Liver (tissue), 9 donors: ENCODE data around the gene GLT1D1. TPM values are rescaled to one million over a fixed set of nuclear protein-coding genes. Genes with fewer than 3 reads are reported as not detected.
A peak's percentile ranks its signal among the peaks of the same experiment; 100 is the strongest.

Source experiments
- DNase-seq: peaks from one replicate; pipeline ENCODE4 v3.0.0-alpha.2; 2017; ENCODE audit warnings: low spot score
- H3K27ac ChIP-seq, 2 donors: one replicate each; pipeline ENCODE4 v1.7.0; 2013; ENCODE audit warnings: inconsistent platforms in 2 of 2, low read length in 2 of 2, control low read depth in 1 of 2, low read depth in 1 of 2, mild to moderate bottlenecking in 1 of 2
- H3K27me3 ChIP-seq, 4 donors: one replicate each; pipeline versions ENCODE4 v1.6.1 to v1.7.0; 2013; ENCODE audit warnings: low read length in 3 of 4, inconsistent platforms in 1 of 4, mild to moderate bottlenecking in 1 of 4, moderate library complexity in 1 of 4; ENCODE audit not compliant: control insufficient read depth in 4 of 4, insufficient read depth in 4 of 4
- H3K36me3 ChIP-seq, 4 donors: one replicate each; pipeline versions ENCODE4 v1.6.1 to v1.7.0; 2013; ENCODE audit warnings: low read length in 3 of 4, mild to moderate bottlenecking in 3 of 4, low read depth in 1 of 4, moderate library complexity in 1 of 4; ENCODE audit not compliant: control insufficient read depth in 4 of 4, insufficient read depth in 3 of 4
- H3K4me1 ChIP-seq, 4 donors: one replicate each; pipeline versions ENCODE4 v1.6.1 to v1.7.0; 2013; ENCODE audit warnings: low read length in 3 of 4, mild to moderate bottlenecking in 3 of 4, moderate library complexity in 1 of 4; ENCODE audit not compliant: control insufficient read depth in 4 of 4, insufficient read depth in 4 of 4
- H3K4me3 ChIP-seq, 3 donors: one replicate each; pipeline versions ENCODE4 v1.6.1 to v1.7.0; 2013; ENCODE audit warnings: low read length in 3 of 3, control low read depth in 1 of 3, low read depth in 1 of 3, mild to moderate bottlenecking in 1 of 3
- H3K9ac ChIP-seq, 2 donors: one replicate each; pipeline ENCODE4 v1.7.0; 2013; ENCODE audit warnings: low read length in 2 of 2, mild to moderate bottlenecking in 2 of 2, moderate library complexity in 2 of 2, control low read depth in 1 of 2, low read depth in 1 of 2
- H3K9me3 ChIP-seq, 4 donors: one replicate each; pipeline versions ENCODE4 v1.6.1 to v1.7.0; 2013; ENCODE audit warnings: low read length in 3 of 4; ENCODE audit not compliant: control insufficient read depth in 4 of 4
- EGR1 ChIP-seq, 2 donors: IDR thresholded peaks; 2 replicates each; pipeline ENCODE4 v1.6.1; 2016 to 2018; ENCODE audit warnings: antibody characterized with exemption in 2 of 2, low read depth in 2 of 2
- FOXA1 ChIP-seq: IDR thresholded peaks from 2 replicates; pipeline ENCODE4 v1.6.1; 2016; ENCODE audit warnings: antibody characterized with exemption
- FOXA2 ChIP-seq: IDR thresholded peaks from 2 replicates; pipeline ENCODE4 v1.6.1; 2016; ENCODE audit warnings: antibody characterized with exemption
- GABPA ChIP-seq, 2 donors: IDR thresholded peaks in 1 of 2; conservative IDR thresholded peaks in 1 of 2; 2 replicates each; pipeline ENCODE4 v1.6.1; 2016; ENCODE audit warnings: antibody characterized with exemption in 2 of 2, mild to moderate bottlenecking in 1 of 2, moderate library complexity in 1 of 2
- HNF4A ChIP-seq, 2 donors: conservative IDR thresholded peaks; 2 replicates each; pipeline ENCODE4 v1.6.1; 2016; ENCODE audit warnings: antibody characterized with exemption in 2 of 2, mild to moderate bottlenecking in 2 of 2
- HNF4G ChIP-seq: IDR thresholded peaks from 2 replicates; pipeline ENCODE4 v1.6.1; 2016; ENCODE audit warnings: antibody characterized with exemption
- JUND ChIP-seq, 2 donors: IDR thresholded peaks; 2 replicates each; pipeline ENCODE4 v1.6.1; 2016; ENCODE audit warnings: antibody characterized with exemption in 2 of 2
- NR2F2 ChIP-seq: IDR thresholded peaks from 2 replicates; pipeline ENCODE4 v1.6.1; 2016; ENCODE audit warnings: antibody characterized with exemption
- RAD21 ChIP-seq, 2 donors: IDR thresholded peaks; 2 replicates each; pipeline ENCODE4 v1.6.1; 2016; ENCODE audit warnings: antibody characterized with exemption in 2 of 2, mild to moderate bottlenecking in 2 of 2
- RXRA ChIP-seq, 2 donors: IDR thresholded peaks; 2 replicates each; pipeline ENCODE4 v1.6.1; 2017 to 2018; ENCODE audit warnings: antibody characterized with exemption in 2 of 2, mild to moderate bottlenecking in 1 of 2
- SP1 ChIP-seq: IDR thresholded peaks from 2 replicates; pipeline ENCODE4 v1.6.1; 2018; ENCODE audit warnings: antibody characterized with exemption, mild to moderate bottlenecking
- TAF1 ChIP-seq: conservative IDR thresholded peaks from 2 replicates; pipeline ENCODE4 v1.6.1; 2016; ENCODE audit warnings: antibody characterized with exemption, mild to moderate bottlenecking
- YY1 ChIP-seq: IDR thresholded peaks from 2 replicates; pipeline ENCODE4 v1.6.1; 2016; ENCODE audit warnings: antibody characterized with exemption, mild to moderate bottlenecking
- WGBS: extraction: QIAGEN DNeasy Blood & Tissue Kit; methylation state at CpG from one replicate; pipeline ENCODE4 v1.1.7; 2013; 5-methylcytosine and 5-hydroxymethylcytosine counted together
- polyA plus RNA-seq, 2 donors: library from polyadenylated mRNA; stranded (reverse) in 1 of 2; unstranded in 1 of 2; fragments of 200-250 nt in 1 of 2; fragments of >200 nt in 1 of 2; fragmentation: Nextera tagmentation in 1 of 2; extraction: Ambion mirVana in 1 of 2; gene quantifications; one replicate each; pipeline versions ENCODE4 v1.2.1 to v1.2.3, GENCODE V29; 2013 to 2015
- total RNA-seq, 2 donors: library from RNA; depleted of rRNA; stranded (reverse); fragments of >200 nt; gene quantifications; one replicate each; pipeline ENCODE4 v1.2.3, GENCODE V29; 2014
- TF ChIP-seq, protein P1 (sequence below): IDR thresholded peaks from 2 replicates; pipeline ENCODE4 v1.6.1; 2016; ENCODE audit warnings: antibody characterized with exemption
- TF ChIP-seq, protein P2 (sequence below): IDR thresholded peaks from 2 replicates; pipeline ENCODE4 v1.6.1; 2016; ENCODE audit warnings: antibody characterized with exemption
- TF ChIP-seq, protein P3 (sequence below): IDR thresholded peaks from 2 replicates; pipeline ENCODE4 v1.6.1; 2016; ENCODE audit warnings: antibody characterized with exemption, mild to moderate bottlenecking
- TF ChIP-seq, protein P4 (sequence below): fragments of 150-350 bp; IDR thresholded peaks from 2 replicates; pipeline ENCODE4 v1.5.1; 2017; ENCODE audit warnings: improper control_type of control experiment, low read depth, low read length; ENCODE audit not compliant: missing input control
- TF ChIP-seq, protein P5 (sequence below): IDR thresholded peaks from 2 replicates; pipeline ENCODE4 v1.6.1; 2016; ENCODE audit warnings: antibody characterized with exemption
- donor health status: healthy.
- donor health status: healthy.
- donor health status: healthy.
- donor health status: healthy.
- donor health status: healthy.

Gene GLT1D1
- total and polyA plus RNA-seq, 4 donors, result 10.4 to 17.7 (median 13.9) TPM

DNA sequence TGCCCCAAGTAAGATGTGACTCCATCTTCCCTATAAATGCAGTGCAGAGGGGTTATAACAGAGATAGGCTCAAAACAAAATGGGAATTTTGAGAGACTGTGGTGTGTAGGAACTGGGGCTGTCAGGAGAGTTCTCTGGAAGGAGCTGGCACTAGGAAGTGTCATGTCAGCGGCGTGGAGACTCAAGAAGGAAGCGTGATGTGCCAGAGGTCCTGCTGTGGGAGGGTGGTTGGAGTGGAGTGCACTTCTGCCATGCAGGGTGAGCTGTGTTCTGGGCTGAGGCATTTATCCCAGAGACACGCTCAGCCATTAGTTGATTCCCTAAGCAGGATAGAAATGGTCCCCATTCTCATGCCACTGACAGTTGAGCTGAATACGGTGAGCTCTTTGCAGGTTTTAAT, 19.0 kb downstream of the GLT1D1 start:
- H3K9ac ChIP-seq, result no peak overlapping the region
- DNase-seq, result no peak
- 93% methylated on average over 5 of the region's 5 CpGs for WGBS
- peaks cover 0 to 16% (median 4%) of the 10 kb centered on the region in 4 donors for H3K4me1 ChIP-seq
- H3K4me3 ChIP-seq, result no peak overlapping the region
- H3K27me3 ChIP-seq, result no peaks in the 10 kb centered on the region
- TF ChIP-seq, protein P1, sequence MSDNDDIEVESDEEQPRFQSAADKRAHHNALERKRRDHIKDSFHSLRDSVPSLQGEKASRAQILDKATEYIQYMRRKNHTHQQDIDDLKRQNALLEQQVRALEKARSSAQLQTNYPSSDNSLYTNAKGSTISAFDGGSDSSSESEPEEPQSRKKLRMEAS, result no peak
- no peak for TF ChIP-seq HNF4A (conservative IDR thresholded peaks at IDR 0.05)
- TF ChIP-seq TAF1, result no peak
- no peak for TF ChIP-seq RXRA (IDR thresholded peaks at IDR 0.05)
- TF ChIP-seq, protein P2, sequence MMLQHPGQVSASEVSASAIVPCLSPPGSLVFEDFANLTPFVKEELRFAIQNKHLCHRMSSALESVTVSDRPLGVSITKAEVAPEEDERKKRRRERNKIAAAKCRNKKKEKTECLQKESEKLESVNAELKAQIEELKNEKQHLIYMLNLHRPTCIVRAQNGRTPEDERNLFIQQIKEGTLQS, result no peak
- no peak for TF ChIP-seq RAD21 (IDR thresholded peaks at IDR 0.05)
- TF ChIP-seq, protein P3, sequence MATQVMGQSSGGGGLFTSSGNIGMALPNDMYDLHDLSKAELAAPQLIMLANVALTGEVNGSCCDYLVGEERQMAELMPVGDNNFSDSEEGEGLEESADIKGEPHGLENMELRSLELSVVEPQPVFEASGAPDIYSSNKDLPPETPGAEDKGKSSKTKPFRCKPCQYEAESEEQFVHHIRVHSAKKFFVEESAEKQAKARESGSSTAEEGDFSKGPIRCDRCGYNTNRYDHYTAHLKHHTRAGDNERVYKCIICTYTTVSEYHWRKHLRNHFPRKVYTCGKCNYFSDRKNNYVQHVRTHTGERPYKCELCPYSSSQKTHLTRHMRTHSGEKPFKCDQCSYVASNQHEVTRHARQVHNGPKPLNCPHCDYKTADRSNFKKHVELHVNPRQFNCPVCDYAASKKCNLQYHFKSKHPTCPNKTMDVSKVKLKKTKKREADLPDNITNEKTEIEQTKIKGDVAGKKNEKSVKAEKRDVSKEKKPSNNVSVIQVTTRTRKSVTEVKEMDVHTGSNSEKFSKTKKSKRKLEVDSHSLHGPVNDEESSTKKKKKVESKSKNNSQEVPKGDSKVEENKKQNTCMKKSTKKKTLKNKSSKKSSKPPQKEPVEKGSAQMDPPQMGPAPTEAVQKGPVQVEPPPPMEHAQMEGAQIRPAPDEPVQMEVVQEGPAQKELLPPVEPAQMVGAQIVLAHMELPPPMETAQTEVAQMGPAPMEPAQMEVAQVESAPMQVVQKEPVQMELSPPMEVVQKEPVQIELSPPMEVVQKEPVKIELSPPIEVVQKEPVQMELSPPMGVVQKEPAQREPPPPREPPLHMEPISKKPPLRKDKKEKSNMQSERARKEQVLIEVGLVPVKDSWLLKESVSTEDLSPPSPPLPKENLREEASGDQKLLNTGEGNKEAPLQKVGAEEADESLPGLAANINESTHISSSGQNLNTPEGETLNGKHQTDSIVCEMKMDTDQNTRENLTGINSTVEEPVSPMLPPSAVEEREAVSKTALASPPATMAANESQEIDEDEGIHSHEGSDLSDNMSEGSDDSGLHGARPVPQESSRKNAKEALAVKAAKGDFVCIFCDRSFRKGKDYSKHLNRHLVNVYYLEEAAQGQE, result no peak
- TF ChIP-seq FOXA1, result no peak
- no peak for TF ChIP-seq SP1
- TF ChIP-seq, protein P4, sequence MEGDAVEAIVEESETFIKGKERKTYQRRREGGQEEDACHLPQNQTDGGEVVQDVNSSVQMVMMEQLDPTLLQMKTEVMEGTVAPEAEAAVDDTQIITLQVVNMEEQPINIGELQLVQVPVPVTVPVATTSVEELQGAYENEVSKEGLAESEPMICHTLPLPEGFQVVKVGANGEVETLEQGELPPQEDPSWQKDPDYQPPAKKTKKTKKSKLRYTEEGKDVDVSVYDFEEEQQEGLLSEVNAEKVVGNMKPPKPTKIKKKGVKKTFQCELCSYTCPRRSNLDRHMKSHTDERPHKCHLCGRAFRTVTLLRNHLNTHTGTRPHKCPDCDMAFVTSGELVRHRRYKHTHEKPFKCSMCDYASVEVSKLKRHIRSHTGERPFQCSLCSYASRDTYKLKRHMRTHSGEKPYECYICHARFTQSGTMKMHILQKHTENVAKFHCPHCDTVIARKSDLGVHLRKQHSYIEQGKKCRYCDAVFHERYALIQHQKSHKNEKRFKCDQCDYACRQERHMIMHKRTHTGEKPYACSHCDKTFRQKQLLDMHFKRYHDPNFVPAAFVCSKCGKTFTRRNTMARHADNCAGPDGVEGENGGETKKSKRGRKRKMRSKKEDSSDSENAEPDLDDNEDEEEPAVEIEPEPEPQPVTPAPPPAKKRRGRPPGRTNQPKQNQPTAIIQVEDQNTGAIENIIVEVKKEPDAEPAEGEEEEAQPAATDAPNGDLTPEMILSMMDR, result no peak
- TF ChIP-seq NR2F2, result no peak
- TF ChIP-seq GABPA (IDR thresholded peaks at IDR 0.05 in 1 of 2, conservative IDR thresholded peaks at IDR 0.05 in 1 of 2), result no peak
- no peak for TF ChIP-seq JUND (IDR thresholded peaks at IDR 0.05)
- TF ChIP-seq YY1, result no peak
- TF ChIP-seq HNF4G, result no peak
- no peak for TF ChIP-seq EGR1 (IDR thresholded peaks at IDR 0.05; ENCODE audit: low read depth in 2 of 2)
- TF ChIP-seq, protein P5, sequence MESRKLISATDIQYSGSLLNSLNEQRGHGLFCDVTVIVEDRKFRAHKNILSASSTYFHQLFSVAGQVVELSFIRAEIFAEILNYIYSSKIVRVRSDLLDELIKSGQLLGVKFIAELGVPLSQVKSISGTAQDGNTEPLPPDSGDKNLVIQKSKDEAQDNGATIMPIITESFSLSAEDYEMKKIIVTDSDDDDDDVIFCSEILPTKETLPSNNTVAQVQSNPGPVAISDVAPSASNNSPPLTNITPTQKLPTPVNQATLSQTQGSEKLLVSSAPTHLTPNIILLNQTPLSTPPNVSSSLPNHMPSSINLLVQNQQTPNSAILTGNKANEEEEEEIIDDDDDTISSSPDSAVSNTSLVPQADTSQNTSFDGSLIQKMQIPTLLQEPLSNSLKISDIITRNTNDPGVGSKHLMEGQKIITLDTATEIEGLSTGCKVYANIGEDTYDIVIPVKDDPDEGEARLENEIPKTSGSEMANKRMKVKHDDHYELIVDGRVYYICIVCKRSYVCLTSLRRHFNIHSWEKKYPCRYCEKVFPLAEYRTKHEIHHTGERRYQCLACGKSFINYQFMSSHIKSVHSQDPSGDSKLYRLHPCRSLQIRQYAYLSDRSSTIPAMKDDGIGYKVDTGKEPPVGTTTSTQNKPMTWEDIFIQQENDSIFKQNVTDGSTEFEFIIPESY, result no peak
- no peak for TF ChIP-seq FOXA2
- H3K36me3 ChIP-seq, result peaks cover 0 to 8% (median 5%) of the 10 kb centered on the region in 4 donors
- peak overlapping the region; percentile 50 to 73 for H3K27ac ChIP-seq
- peaks cover 0 to 2% (median 0%) of the 10 kb centered on the region in 4 donors for H3K9me3 ChIP-seq
